SK-N-SH treated with all-trans-retinoic acid at 6 μM for 48 hours (cell line): Measurements from ENCODE around the gene SARDH.

Source experiments
- ATAC-seq: fragments of 200-7000 bp; cut with Tn5 transposase; 3 replicates; pipeline ENCODE4 v1.9.1; 2020; ENCODE audit warnings: mild to moderate bottlenecking, moderate library complexity
- ARNTL ChIP-seq: fragments of 450-650 bp; formaldehyde crosslinking; IDR thresholded peaks from 2 replicates; pipeline ENCODE4 v1.5.0; 2020; ENCODE audit warnings: low read depth, mild to moderate bottlenecking, moderate library complexity, borderline replicate concordance
- BACH2 ChIP-seq: fragments of 250-450 bp; sonication (Bioruptor Pico); IDR thresholded peaks from 2 replicates; pipeline ENCODE4 v1.9.0; 2021; ENCODE audit warnings: mild to moderate bottlenecking, borderline replicate concordance
- CSDC2 ChIP-seq: fragments of 250-450 bp; sonication (Bioruptor Pico); IDR thresholded peaks from 2 replicates; pipeline ENCODE4 v1.5.0; 2020; ENCODE audit warnings: mild to moderate bottlenecking, moderate library complexity
- CSRNP3 ChIP-seq: fragments of 250-450 bp; sonication (Bioruptor Pico); IDR thresholded peaks from 2 replicates; pipeline ENCODE4 v1.5.1; 2021; ENCODE audit warnings: mild to moderate bottlenecking, moderate library complexity
- ESRRG ChIP-seq: fragments of 250-450 bp; sonication (Bioruptor Pico); IDR thresholded peaks from 2 replicates; pipeline ENCODE4 v1.6.1; 2021; ENCODE audit warnings: mild to moderate bottlenecking
- GLIS3 ChIP-seq: fragments of 250-450 bp; sonication (Bioruptor Pico); IDR thresholded peaks from 2 replicates; pipeline ENCODE4 v1.5.0; 2020; ENCODE audit warnings: mild to moderate bottlenecking, moderate library complexity
- ISL1 ChIP-seq: fragments of 250-450 bp; sonication (Bioruptor Pico); IDR thresholded peaks from 2 replicates; pipeline ENCODE4 v2.1.2; 2022; ENCODE audit warnings: mild to moderate bottlenecking, moderate library complexity
- PATZ1 ChIP-seq: fragments of 250-450 bp; sonication (Bioruptor Pico); IDR thresholded peaks from 2 replicates; pipeline ENCODE4 v1.8.0; 2020; ENCODE audit warnings: mild to moderate bottlenecking, moderate library complexity, borderline replicate concordance
- PPARA ChIP-seq: fragments of 250-450 bp; sonication (Bioruptor Pico); IDR thresholded peaks from 2 replicates; pipeline ENCODE4 v1.5.0; 2020; ENCODE audit warnings: mild to moderate bottlenecking, borderline replicate concordance
- RARB ChIP-seq: fragments of 250-450 bp; sonication (Bioruptor Pico); IDR thresholded peaks from 2 replicates; pipeline ENCODE4 v1.8.0; 2021; ENCODE audit warnings: mild to moderate bottlenecking, moderate library complexity
- SNAI2 ChIP-seq: fragments of 250-450 bp; sonication (Bioruptor Pico); IDR thresholded peaks from 2 replicates; pipeline ENCODE4 v1.5.0; 2020; ENCODE audit warnings: mild to moderate bottlenecking, moderate library complexity
- TCF4 ChIP-seq: fragments of 250-450 bp; sonication (Bioruptor Pico); IDR thresholded peaks from 2 replicates; pipeline ENCODE4 v1.8.0; 2021; ENCODE audit warnings: mild to moderate bottlenecking, moderate library complexity, borderline replicate concordance
- TOX ChIP-seq: fragments of 250-450 bp; sonication (Bioruptor Pico); IDR thresholded peaks from 2 replicates; pipeline ENCODE4 v1.8.0; 2021; ENCODE audit warnings: mild to moderate bottlenecking, moderate library complexity, borderline replicate concordance
- TSHZ2 ChIP-seq: fragments of 250-450 bp; sonication (Bioruptor Pico); IDR thresholded peaks from 2 replicates; pipeline ENCODE4 v1.5.0; 2020; ENCODE audit warnings: mild to moderate bottlenecking, moderate library complexity
- ZC3H10 ChIP-seq: fragments of 250-450 bp; sonication (Bioruptor Pico); IDR thresholded peaks from 2 replicates; pipeline ENCODE4 v1.5.1; 2021; ENCODE audit warnings: mild to moderate bottlenecking, moderate library complexity
- ZFP3 ChIP-seq: fragments of 250-450 bp; sonication (Bioruptor Pico); IDR thresholded peaks from 2 replicates; pipeline ENCODE4 v1.5.0; 2020; ENCODE audit warnings: mild to moderate bottlenecking, moderate library complexity
- ZFP30 ChIP-seq: fragments of 450-650 bp; formaldehyde crosslinking; IDR thresholded peaks from 2 replicates; pipeline ENCODE4 v1.5.0; 2022; ENCODE audit warnings: mild to moderate bottlenecking, moderate library complexity
- ZNF565 ChIP-seq: fragments of 450-650 bp; formaldehyde crosslinking; conservative IDR thresholded peaks from 2 replicates; pipeline ENCODE4 v1.5.0; 2020; ENCODE audit warnings: low read depth, mild to moderate bottlenecking, moderate library complexity
- TF ChIP-seq, protein P1 (sequence below): fragments of 250-450 bp; sonication (Bioruptor Pico); IDR thresholded peaks from 2 replicates; pipeline ENCODE4 v1.5.1; 2020; ENCODE audit warnings: low read depth, mild to moderate bottlenecking, moderate library complexity

SARDH gene

DNA sequence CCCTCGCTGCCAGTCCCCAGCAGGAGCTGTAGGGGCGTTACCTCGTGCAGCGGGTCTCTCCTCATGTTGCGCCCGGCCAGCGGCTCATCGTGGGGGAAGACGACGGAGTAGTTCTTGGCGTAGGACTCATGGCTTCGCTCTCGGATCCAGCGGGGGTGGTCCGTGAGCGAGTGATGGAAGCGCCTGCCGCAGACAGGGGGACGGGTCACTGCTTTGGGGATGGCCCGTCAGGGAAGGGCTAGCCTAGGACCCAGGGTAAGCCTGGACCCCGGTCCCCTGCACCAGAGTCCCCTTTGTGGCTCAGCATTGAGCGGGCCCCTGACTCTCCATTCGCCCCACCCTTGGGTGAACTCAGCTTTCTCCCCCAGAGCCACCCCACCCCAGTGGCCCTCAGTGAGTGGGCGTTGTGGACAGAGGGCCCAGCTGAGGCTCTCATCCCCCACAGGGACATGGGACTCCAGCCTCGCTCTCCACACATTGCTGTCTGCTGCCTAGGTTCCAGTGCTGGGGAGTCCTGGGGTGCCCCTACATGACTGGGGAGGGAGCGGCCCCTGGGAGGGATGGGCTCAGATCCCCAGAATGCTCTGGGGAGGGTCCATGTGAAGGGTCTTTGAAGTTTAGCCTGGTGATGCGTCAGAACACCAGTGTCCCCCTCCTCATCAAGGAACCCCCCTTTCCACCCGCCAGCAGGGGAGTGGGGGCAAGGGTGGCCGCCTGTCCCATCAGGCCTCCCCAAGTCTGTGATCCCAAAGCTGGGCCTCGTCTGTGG is 29.7 kb downstream of the SARDH start:
- no peak for ATAC-seq
- TF ChIP-seq ZNF565 (CRISPR knock-in tag) (no peak), RARB (CRISPR knock-in tag) (no peak), ZFP30 (CRISPR knock-in tag) (no peak), ZC3H10 (CRISPR knock-in tag) (no peak), ISL1 (CRISPR knock-in tag) (no peak), GLIS3 (no peak), CSDC2 (CRISPR knock-in tag) (no peak), ARNTL (CRISPR knock-in tag) (no peak), ZFP3 (CRISPR knock-in tag) (no peak), TSHZ2 (CRISPR knock-in tag) (no peak), TCF4 (CRISPR knock-in tag) (no peak)
- TF ChIP-seq, protein P1, sequence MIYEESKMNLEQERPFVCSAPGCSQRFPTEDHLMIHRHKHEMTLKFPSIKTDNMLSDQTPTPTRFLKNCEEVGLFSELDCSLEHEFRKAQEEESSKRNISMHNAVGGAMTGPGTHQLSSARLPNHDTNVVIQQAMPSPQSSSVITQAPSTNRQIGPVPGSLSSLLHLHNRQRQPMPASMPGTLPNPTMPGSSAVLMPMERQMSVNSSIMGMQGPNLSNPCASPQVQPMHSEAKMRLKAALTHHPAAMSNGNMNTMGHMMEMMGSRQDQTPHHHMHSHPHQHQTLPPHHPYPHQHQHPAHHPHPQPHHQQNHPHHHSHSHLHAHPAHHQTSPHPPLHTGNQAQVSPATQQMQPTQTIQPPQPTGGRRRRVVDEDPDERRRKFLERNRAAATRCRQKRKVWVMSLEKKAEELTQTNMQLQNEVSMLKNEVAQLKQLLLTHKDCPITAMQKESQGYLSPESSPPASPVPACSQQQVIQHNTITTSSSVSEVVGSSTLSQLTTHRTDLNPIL (CRISPR knock-in tag): no peak

DNA sequence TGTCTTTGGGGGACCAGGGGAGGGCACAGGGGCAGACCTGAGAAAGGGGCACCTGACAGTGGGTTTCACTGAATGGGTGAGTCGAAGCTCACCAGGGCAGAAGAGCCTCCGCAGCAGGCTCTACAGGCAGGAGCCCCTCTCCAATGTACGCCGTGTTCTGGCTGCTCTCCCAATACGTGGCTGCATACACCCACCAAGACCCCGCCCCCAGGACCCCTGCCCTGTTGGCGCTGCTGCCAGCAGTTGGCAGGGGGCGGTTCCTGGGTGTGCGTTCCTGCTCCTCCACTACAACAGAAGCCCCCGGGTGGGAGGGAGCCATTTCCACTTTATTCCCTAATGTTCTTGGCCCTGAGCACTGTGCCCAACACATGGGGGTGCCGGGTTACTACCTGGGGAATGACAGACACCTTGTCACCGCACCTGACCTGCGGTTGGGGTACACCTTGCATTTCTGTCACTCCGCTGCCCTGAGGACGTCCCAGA is 30.3 kb downstream of the SARDH start:
- ATAC-seq: no peak
- TF ChIP-seq ZNF565 (CRISPR knock-in tag) (no peak), ZFP3 (CRISPR knock-in tag) (no peak), BACH2 (CRISPR knock-in tag) (no peak), ISL1 (CRISPR knock-in tag) (no peak), TCF4 (CRISPR knock-in tag) (no peak), ZFP30 (CRISPR knock-in tag) (no peak), CSRNP3 (CRISPR knock-in tag) (no peak), RARB (CRISPR knock-in tag) (no peak)

- no peak for ATAC-seq
Measured at GRCh38 chr9:133707065-133707762, 30.9 kb downstream of the SARDH start.

More at GRCh38 chr9:133707065-133707762, 30.9 kb downstream of the SARDH start:
- TF ChIP-seq PATZ1 (CRISPR knock-in tag) (no peak), ARNTL (CRISPR knock-in tag) (no peak), GLIS3 (no peak), PPARA (no peak), ZNF565 (CRISPR knock-in tag) (no peak), CSDC2 (CRISPR knock-in tag) (no peak), ESRRG (CRISPR knock-in tag) (no peak), ISL1 (CRISPR knock-in tag) (no peak), BACH2 (CRISPR knock-in tag) (no peak), SNAI2 (CRISPR knock-in tag) (no peak), RARB (CRISPR knock-in tag) (no peak), ZFP3 (CRISPR knock-in tag) (no peak), TOX (no peak), TSHZ2 (CRISPR knock-in tag) (no peak)
